Measurements from ENCODE around the gene PRCC.

DNA sequence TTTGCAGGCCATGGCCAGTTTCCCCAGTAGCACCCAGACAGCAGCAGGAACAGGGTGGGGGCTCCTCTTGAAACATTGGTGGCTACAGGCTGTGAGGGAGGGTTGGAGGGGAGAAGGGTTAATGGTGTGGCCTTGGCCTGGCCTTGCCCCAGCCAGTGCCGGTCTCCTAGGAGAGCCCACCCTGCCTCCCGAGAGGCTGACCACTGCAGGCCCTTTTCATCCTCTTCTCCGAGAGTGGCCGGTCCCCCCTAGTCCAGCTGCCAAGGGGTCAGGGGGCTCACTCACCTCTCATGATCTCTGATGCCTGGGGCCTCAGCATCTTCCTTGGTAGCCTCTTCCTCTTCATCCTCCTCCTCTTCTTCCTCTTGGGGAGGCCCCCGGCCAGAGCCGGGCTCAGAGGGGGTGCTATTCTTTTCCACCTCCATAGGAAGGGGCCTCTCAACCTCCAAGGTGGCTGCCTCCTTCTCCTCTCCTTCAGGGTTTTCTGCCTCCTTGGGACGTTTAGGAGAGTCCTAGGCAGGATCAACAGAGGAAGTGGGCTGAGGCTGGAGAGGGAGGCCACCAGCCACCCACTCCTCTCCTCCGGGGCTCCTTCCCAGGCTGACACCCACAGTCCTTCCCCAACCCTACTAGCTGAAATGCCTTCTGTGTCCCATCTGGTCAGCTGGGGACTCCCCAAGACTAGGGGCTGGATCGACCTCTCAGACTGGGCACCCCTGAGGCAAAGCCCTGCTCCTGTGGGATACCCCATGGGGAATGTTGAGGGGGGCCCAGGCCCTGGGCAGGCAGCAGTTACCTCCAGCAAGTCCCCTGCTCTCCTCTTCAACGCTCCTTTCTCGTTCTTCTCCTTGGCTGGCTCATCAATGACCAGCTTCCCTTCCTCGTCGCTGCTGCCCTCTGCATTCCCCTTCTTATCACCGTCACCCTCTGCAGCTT, 23.7 kb upstream of the PRCC start:
- TF ChIP-seq, protein P1, sequence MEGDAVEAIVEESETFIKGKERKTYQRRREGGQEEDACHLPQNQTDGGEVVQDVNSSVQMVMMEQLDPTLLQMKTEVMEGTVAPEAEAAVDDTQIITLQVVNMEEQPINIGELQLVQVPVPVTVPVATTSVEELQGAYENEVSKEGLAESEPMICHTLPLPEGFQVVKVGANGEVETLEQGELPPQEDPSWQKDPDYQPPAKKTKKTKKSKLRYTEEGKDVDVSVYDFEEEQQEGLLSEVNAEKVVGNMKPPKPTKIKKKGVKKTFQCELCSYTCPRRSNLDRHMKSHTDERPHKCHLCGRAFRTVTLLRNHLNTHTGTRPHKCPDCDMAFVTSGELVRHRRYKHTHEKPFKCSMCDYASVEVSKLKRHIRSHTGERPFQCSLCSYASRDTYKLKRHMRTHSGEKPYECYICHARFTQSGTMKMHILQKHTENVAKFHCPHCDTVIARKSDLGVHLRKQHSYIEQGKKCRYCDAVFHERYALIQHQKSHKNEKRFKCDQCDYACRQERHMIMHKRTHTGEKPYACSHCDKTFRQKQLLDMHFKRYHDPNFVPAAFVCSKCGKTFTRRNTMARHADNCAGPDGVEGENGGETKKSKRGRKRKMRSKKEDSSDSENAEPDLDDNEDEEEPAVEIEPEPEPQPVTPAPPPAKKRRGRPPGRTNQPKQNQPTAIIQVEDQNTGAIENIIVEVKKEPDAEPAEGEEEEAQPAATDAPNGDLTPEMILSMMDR (IDR thresholded peaks at IDR 0.05), result no peak
- no peak for TF ChIP-seq POLR2A (IDR thresholded peaks at IDR 0.05)

Measured in thyroid gland (tissue), 4 donors.